A673 (cell line): ENCODE measurements around the gene NPHP1. TPM values are rescaled to one million over a fixed set of nuclear protein-coding genes. Genes with fewer than 3 reads are reported as not detected.

Experiments used
- BruUV-seq: library from RNA; stranded (reverse); fragments of 400-500 nt; replicated peaks from 2 replicates; lab custom pipeline; 2021; lab: Mats Ljungman, UMichigan
- CTCF ChIA-PET: fragments of 300-600 bp; sonication (Branson Sonifier 250); formaldehyde crosslinking; loops from one replicate; lab custom pipeline; 2022; ENCODE audit warnings: antibody characterized with exemption; lab: Charles Lee
- POLR2A ChIA-PET: fragments of 300-600 bp; sonication (Branson Sonifier 250); formaldehyde crosslinking; loops from one replicate; lab custom pipeline; 2022; ENCODE audit warnings: antibody characterized with exemption; ENCODE audit not compliant: low non-redundant PET; lab: Charles Lee
- DNase-seq: peaks from one replicate; pipeline ENCODE4 v3.0.0-alpha.2; 2015; ENCODE audit warnings: low spot score
- H3K27ac ChIP-seq: fragments of 200-600 bp; sonication (generic); 2 replicates; pipeline ENCODE4 v1.5.1; 2016; ENCODE audit warnings: mixed run types, low read depth, mild to moderate bottlenecking, mixed read lengths, antibody characterized with exemption, low read length; ENCODE audit not compliant: poor library complexity, severe bottlenecking
- H3K27me3 ChIP-seq: fragments of 200-600 bp; sonication (generic); replicated peaks from 2 replicates; pipeline ENCODE4 v1.6.1; 2017; ENCODE audit warnings: mixed run types, low read depth, mild to moderate bottlenecking, mixed read lengths, antibody characterized with exemption, low read length; ENCODE audit not compliant: insufficient read depth, poor library complexity
- H3K36me3 ChIP-seq: fragments of 200-600 bp; sonication (generic); 2 replicates; pipeline ENCODE4 v1.6.1; 2016; ENCODE audit warnings: mixed run types, mild to moderate bottlenecking, mixed read lengths, antibody characterized with exemption, low read length; ENCODE audit not compliant: insufficient read depth, poor library complexity, severe bottlenecking
- H3K4me1 ChIP-seq: fragments of 200-600 bp; sonication (generic); 2 replicates; pipeline ENCODE4 v1.6.1; 2017; ENCODE audit warnings: mixed run types, mild to moderate bottlenecking, mixed read lengths, antibody characterized with exemption, low read length; ENCODE audit not compliant: insufficient read depth, poor library complexity, severe bottlenecking
- H3K4me3 ChIP-seq: fragments of 200-600 bp; sonication (generic); 2 replicates; pipeline ENCODE4 v1.5.1; 2016; ENCODE audit warnings: low read depth, mixed run types, mild to moderate bottlenecking, mixed read lengths, low read length; ENCODE audit not compliant: poor library complexity, severe bottlenecking
- H3K9me3 ChIP-seq: fragments of 200-600 bp; sonication (generic); 2 replicates; pipeline ENCODE4 v1.6.1; 2016; ENCODE audit warnings: mixed run types, low read depth, mild to moderate bottlenecking, mixed read lengths, antibody characterized with exemption, low read length; ENCODE audit not compliant: poor library complexity, severe bottlenecking
- EZH2 ChIP-seq: fragments of 200-600 bp; sonication (generic); IDR thresholded peaks from 2 replicates; pipeline ENCODE4 v1.6.1; 2017; ENCODE audit warnings: borderline replicate concordance, low read depth, mild to moderate bottlenecking, mixed read lengths, antibody characterized with exemption, low read length; ENCODE audit not compliant: poor library complexity, severe bottlenecking
- intact Hi-C: fragments of 100-400 bp; cut with micrococcal nuclease; formaldehyde crosslinking; loops from one replicate; pipeline ENCODE4 v1.10.0; 2022; ENCODE audit not compliant: unreplicated experiment
- total RNA-seq: library from RNA; stranded (reverse); gene quantifications from 2 replicates; pipeline ENCODE4 v1.2.3, GENCODE V29; 2021
- TF ChIP-seq, protein P1 (sequence below): fragments of 300-800, 200-600 bp; sonication (generic); conservative IDR thresholded peaks from 2 replicates; pipeline ENCODE4 v1.5.1; 2017; ENCODE audit warnings: low read depth, mild to moderate bottlenecking, antibody characterized with exemption, low read length, moderate library complexity, mixed read lengths

The NPHP1 gene
- total RNA-seq, 1 experiment from 2014 or later: 4.5 TPM

DNA sequence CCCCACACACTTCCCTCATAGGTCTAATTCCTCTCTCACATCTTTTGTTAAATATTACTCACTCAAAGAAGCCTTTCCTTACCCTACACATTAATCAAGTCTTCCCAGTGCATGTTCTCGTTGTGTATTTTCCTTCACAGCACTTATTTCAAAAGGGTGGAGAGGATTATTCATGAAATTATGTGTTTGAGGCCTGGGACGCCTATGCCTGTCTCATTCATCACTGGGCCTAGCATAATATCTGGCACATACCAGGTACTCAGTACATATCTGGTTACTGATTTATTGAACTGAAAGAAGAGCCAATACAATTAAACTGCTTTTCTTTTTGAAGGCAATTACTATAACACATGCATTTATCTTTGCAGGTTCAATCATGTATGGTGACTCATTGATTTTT, 74.1 kb downstream of the NPHP1 start:
- H3K9me3 ChIP-seq: no peaks in the 10 kb centered on the region
- no peaks in the 10 kb centered on the region for H3K27me3 ChIP-seq
- BruUV-seq: no TSS peak
- no peak for DNase-seq
- CTCF ChIA-PET: no interaction called here
- H3K27ac ChIP-seq: no peak overlapping the region
- H3K36me3 ChIP-seq: no peaks in the 10 kb centered on the region
- H3K4me1 ChIP-seq: peaks cover 6% of the 10 kb centered on the region
- POLR2A ChIA-PET: no interaction called here
- intact Hi-C loops: no loop called here
- H3K4me3 ChIP-seq: no peak overlapping the region
- no peak for TF ChIP-seq EZH2
- TF ChIP-seq, protein P1, sequence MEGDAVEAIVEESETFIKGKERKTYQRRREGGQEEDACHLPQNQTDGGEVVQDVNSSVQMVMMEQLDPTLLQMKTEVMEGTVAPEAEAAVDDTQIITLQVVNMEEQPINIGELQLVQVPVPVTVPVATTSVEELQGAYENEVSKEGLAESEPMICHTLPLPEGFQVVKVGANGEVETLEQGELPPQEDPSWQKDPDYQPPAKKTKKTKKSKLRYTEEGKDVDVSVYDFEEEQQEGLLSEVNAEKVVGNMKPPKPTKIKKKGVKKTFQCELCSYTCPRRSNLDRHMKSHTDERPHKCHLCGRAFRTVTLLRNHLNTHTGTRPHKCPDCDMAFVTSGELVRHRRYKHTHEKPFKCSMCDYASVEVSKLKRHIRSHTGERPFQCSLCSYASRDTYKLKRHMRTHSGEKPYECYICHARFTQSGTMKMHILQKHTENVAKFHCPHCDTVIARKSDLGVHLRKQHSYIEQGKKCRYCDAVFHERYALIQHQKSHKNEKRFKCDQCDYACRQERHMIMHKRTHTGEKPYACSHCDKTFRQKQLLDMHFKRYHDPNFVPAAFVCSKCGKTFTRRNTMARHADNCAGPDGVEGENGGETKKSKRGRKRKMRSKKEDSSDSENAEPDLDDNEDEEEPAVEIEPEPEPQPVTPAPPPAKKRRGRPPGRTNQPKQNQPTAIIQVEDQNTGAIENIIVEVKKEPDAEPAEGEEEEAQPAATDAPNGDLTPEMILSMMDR: no peak

- no peak for TF ChIP-seq EZH2
- TF ChIP-seq, protein P1: no peak
- BruUV-seq: no TSS peak
- Histone ChIP-seq H3K4me3 (no peak overlapping the region), H3K27ac (no peak overlapping the region), H3K27me3 (no peaks in the 10 kb centered on the region), H3K36me3 (no peaks in the 10 kb centered on the region), H3K9me3 (no peaks in the 10 kb centered on the region), H3K4me1 (peaks cover 14% of the 10 kb centered on the region)
- intact Hi-C loops: no loop called here
- CTCF ChIA-PET: no interaction called here
- POLR2A ChIA-PET: no interaction called here
- no peak for DNase-seq
Measured at GRCh38 chr2:110126906-110127305, 77.9 kb downstream of the NPHP1 start.

DNA sequence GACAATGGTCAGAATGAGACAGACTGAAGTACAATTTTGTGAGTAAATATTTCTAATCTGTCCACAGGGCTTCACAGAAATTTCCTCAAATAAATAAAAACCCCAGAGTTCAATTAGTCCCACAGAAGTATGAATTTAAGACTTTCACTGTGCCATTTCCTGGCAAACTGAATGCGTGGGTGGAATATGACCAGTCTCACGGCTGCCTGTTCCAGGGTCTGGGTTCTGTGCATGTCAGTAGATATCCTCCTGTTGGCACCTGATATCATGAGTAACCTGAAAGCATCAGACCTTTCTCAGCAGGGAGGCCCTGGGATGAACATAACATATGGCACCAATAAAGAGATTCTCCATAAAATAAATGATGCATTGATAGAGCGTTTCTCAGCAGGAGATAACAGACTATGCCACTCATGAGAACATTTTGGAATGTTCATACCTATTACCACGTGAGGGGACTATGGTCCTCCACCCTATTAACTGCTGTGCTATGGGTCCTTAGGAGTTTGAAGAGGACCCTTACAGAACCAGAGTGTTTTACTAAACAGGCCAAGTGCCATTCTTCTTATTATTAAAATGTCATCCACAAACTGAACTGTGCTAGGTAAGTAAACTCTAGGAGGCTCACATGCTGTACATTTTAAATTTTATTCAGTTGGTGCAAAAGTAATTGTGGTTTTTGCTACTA, 78.6 kb downstream of the NPHP1 start:
- Histone ChIP-seq H3K27me3 (no peaks in the 10 kb centered on the region), H3K4me3 (no peak overlapping the region), H3K36me3 (no peaks in the 10 kb centered on the region), H3K4me1 (peaks cover 14% of the 10 kb centered on the region), H3K27ac (no peak overlapping the region), H3K9me3 (no peaks in the 10 kb centered on the region)
- intact Hi-C loops: no loop called here
- BruUV-seq: no TSS peak
- no peak for DNase-seq
- POLR2A ChIA-PET: no interaction called here
- no peak for TF ChIP-seq EZH2
- TF ChIP-seq, protein P1: no peak
- CTCF ChIA-PET: no interaction called here
